Measurements from ENCODE around the gene IFT122.

Gene IFT122

GRCh38 chr3:129533406-129533805, 93.4 kb downstream of the IFT122 start:
- H3K36me3 ChIP-seq, result no peaks in the 10 kb centered on the region
- no peak overlapping the region for H3K4me3 ChIP-seq (ENCODE audit: low read depth, low read length)
- TF ChIP-seq CTCF (IDR thresholded peaks at IDR 0.05; ENCODE audit: low read depth, low read length), result no peak

GRCh38 chr3:129534428-129535027, 94.5 kb downstream of the IFT122 start:
- TF ChIP-seq CTCF (IDR thresholded peaks at IDR 0.05; ENCODE audit: low read depth, low read length), result no peak
- H3K27me3 ChIP-seq, result no peaks in the 10 kb centered on the region
- no peak overlapping the region for H3K4me3 ChIP-seq (ENCODE audit: low read depth, low read length)
- no peaks in the 10 kb centered on the region for H3K4me1 ChIP-seq
- H3K36me3 ChIP-seq, result no peaks in the 10 kb centered on the region
- DNase-seq, result no peak
- no peaks in the 10 kb centered on the region for H3K9me3 ChIP-seq

More at GRCh38 chr3:129533406-129533805, 93.4 kb downstream of the IFT122 start:
- no peaks in the 10 kb centered on the region for H3K4me1 ChIP-seq
- no peak for DNase-seq
- no peaks in the 10 kb centered on the region for H3K27me3 ChIP-seq
- no peaks in the 10 kb centered on the region for H3K9me3 ChIP-seq

- Histone ChIP-seq H3K4me3 (ENCODE audit: low read depth, low read length) (no peak overlapping the region), H3K36me3 (no peaks in the 10 kb centered on the region), H3K4me1 (no peaks in the 10 kb centered on the region), H3K27me3 (no peaks in the 10 kb centered on the region), H3K9me3 (no peaks in the 10 kb centered on the region)
- TF ChIP-seq CTCF (IDR thresholded peaks at IDR 0.05; ENCODE audit: low read depth, low read length), result no peak
- no peak for DNase-seq
These were observed 95.1 kb downstream of the IFT122 start for GRCh38 chr3:129535075-129535474.

GRCh38 chr3:129536374-129536667, 96.3 kb downstream of the IFT122 start:
- DNase-seq, result no peak
- no peaks in the 10 kb centered on the region for H3K4me1 ChIP-seq

GRCh38 chr3:129536804-129537203, 96.8 kb downstream of the IFT122 start:
- DNase-seq, result no peak
- H3K4me3 ChIP-seq (ENCODE audit: low read depth, low read length), result no peak overlapping the region
- no peaks in the 10 kb centered on the region for H3K9me3 ChIP-seq
- H3K27me3 ChIP-seq, result no peaks in the 10 kb centered on the region
- TF ChIP-seq CTCF (IDR thresholded peaks at IDR 0.05; ENCODE audit: low read depth, low read length), result no peak
- H3K4me1 ChIP-seq, result no peaks in the 10 kb centered on the region
- H3K36me3 ChIP-seq, result no peaks in the 10 kb centered on the region

More at GRCh38 chr3:129536374-129536667, 96.3 kb downstream of the IFT122 start:
- no peaks in the 10 kb centered on the region for H3K9me3 ChIP-seq
- no peak overlapping the region for H3K4me3 ChIP-seq (ENCODE audit: low read depth, low read length)
- H3K27me3 ChIP-seq, result no peaks in the 10 kb centered on the region
- H3K36me3 ChIP-seq, result no peaks in the 10 kb centered on the region
- TF ChIP-seq CTCF (IDR thresholded peaks at IDR 0.05; ENCODE audit: low read depth, low read length), result no peak

GRCh38 chr3:129539206-129539605, 99.2 kb downstream of the IFT122 start:
- Histone ChIP-seq H3K4me3 (ENCODE audit: low read depth, low read length) (no peak overlapping the region), H3K9me3 (no peaks in the 10 kb centered on the region), H3K4me1 (no peaks in the 10 kb centered on the region), H3K27me3 (no peaks in the 10 kb centered on the region), H3K36me3 (no peaks in the 10 kb centered on the region)
- TF ChIP-seq CTCF (IDR thresholded peaks at IDR 0.05; ENCODE audit: low read depth, low read length), result no peak
- no peak for DNase-seq
